Loucy (cell line): ENCODE measurements around the gene SFXN5.

Experiments used
- CTCF ChIP-seq: fragments of 200-600 bp; sonication (generic); conservative IDR thresholded peaks from 2 replicates; pipeline ENCODE4 v1.5.1; 2014; ENCODE audit warnings: mild to moderate bottlenecking, antibody characterized with exemption, low read length
- EZH2phosphoT487 ChIP-seq: fragments of 200-600 bp; IDR thresholded peaks from 2 replicates; pipeline ENCODE4 v1.6.1; 2018; ENCODE audit warnings: antibody characterized with exemption, mild to moderate bottlenecking, moderate library complexity, borderline replicate concordance

DNA sequence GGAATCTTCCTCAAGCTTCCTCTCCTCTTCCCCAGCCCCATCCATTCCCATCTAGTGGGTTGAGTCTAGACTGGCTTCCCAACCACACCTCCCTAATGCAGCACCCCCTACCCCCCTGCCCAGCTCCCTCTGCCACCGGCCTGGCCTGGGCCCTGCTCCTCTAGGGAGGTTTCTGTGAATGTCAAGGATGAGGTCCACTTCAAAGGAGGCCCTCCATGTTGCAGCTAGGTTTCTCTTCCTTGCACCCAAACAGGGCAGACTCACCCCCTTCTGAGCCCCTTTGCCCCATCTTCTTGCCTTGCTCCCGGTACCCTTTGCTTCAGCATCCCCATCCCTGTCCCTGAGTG is 135.9 kb downstream of the SFXN5 start:
- no peak for TF ChIP-seq CTCF
- TF ChIP-seq EZH2phosphoT487 = no peak
